ENCODE measurements around the gene GALNS. TPM values are rescaled to one million over a fixed set of nuclear protein-coding genes. Genes with fewer than 3 reads are reported as not detected.

Gene GALNS
- total RNA-seq, 1 donor from 2014 or later, result 15.8 TPM

- ATAC-seq (no peak), DNase-seq (ENCODE audit: missing footprints) (no peak)
- intact Hi-C loops (cut with DNase I), result no loop called here
Observed at GRCh38 chr16:88864521-88864920, 7.8 kb upstream of the GALNS start.

DNA sequence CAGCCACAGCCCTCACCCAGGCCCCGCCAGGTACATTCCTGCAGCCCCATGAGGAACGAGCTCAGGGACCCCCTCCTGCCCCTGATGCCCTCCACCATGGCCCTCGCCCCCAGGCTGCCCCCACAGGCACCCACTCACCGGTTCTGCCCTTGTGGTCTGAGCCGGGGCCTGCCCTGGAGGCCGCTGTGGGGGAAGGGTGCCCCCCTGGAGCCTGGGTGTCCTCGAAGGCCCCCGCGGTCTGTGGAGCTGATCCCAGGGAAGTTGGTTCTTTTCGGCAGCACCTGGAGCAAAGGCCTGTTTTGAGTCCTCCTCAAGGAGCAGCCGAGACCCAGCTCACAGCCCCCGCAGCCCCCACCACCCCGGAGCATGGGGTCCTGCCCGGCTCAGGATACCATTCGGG, 7.4 kb upstream of the GALNS start:
- DNase-seq (ENCODE audit: missing footprints) (no peak), ATAC-seq (no peak)
- intact Hi-C loops (cut with DNase I), result no loop called here

DNA sequence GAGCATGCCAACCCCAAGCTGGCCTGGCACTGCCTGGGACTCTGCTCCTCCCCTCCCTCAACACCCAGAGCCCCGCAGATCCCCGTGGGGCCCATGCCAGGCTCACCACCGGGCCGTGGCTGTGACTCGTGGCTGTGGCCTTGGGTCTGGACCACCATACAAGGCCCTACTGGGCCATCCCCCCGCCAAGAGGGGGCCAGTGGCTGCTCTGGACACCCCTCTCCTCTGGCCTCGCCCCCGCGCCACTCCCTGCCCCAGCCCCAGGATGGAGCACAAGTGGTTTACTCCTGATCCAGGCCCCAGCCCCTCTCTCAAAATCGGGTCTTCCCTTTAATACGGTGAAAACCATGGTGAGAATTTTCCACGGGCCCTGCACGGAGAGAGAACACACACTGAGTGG, 6.7 kb upstream of the GALNS start:
- no peak for DNase-seq (ENCODE audit: missing footprints)
- intact Hi-C loops (cut with DNase I), result no loop called here
- ATAC-seq, result no peak

- DNase-seq (ENCODE audit: missing footprints), result no peak
- intact Hi-C loops (cut with DNase I), result no loop called here
- no peak for ATAC-seq
Observed at GRCh38 chr16:88862968-88863367, 6.2 kb upstream of the GALNS start.

GRCh38 chr16:88861359-88861758, 4.6 kb upstream of the GALNS start:
- intact Hi-C loops (cut with DNase I), result no loop called here
- DNase-seq (ENCODE audit: missing footprints), result no peak
- no peak for ATAC-seq

DNA sequence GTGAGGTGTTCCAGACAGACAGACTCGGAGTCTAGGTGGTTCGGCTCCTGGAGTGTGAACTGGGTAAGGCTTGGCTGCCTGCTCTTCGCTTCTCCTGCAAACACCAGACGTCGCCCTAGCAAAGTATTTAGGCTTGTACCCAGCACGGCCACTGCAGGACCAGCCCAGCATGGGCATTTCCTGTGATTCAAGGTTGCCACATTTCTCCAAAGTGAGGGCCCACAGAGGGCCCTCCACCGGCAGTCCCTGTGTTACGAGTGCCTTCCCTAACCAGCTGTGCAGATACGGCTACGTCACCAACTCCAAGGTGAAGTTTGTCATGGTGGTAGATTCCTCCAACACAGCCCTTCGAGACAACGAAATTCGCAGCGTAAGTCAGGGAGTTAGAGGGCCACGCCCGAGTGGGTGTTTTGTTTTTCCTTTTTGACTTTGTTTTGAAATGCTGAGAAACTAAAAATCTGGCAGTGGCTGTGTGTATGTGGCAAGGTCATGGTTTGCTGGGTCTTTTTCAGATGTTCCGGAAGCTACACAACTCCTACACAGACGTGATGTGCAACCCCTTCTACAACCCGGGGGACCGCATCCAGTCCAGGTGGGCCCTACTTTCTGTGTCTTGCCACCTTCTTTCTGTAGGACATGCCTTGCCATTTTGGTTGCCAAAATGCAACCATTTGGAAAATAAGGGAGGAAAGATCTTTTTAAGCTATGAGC, 2.8 kb upstream of the GALNS start:
- intact Hi-C loops (cut with DNase I), result loop anchor here (5.0 kb wide), 2 partner anchors 122 to 358 kb away; partner anchors contain the start of gene ZNF778
- ATAC-seq (no peak), DNase-seq (ENCODE audit: missing footprints) (no peak)

DNA sequence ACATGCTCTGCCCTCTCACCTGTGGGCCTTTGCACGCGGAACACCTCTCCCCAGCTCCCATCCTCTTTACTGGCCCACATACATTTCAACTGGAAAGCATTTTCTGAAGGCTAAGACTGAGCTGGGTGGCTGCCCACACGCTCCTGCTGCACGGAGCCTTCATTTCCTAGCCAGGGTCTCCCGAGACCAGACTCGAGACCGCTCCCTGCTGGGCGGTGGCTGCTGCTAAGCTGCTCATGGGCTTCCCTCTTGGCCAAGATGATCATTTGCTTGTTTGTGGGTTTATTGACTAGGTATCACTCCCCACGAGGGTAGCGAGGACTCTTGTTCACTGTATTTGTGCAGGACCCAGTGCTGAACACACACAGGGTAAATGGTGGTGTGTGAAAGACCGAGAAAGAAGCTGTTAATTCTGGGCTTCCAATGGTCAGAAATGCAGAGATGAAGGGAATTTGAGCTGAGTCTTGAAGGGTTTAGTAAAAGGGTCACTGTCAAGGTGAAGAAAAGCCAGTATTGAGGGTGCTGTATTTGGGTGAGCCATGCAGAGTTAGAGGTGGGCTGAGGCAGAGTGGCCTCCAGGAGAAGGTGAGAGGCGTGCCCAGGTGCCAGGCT, 1.1 kb upstream of the GALNS start:
- intact Hi-C loops (cut with DNase I), result loop anchor here (1.0 to 5.0 kb wide), 3 partner anchors 46 to 359 kb away; partner anchors contain the start of gene ZNF778
- peak; percentile 87 for DNase-seq (ENCODE audit: missing footprints)
- peak; percentile 71 for ATAC-seq

GRCh38 chr16:88856122-88856827, 472 bp downstream of the GALNS start:
- DNase-seq (ENCODE audit: missing footprints) (no peak), ATAC-seq (peak; percentile 51)
- intact Hi-C loops (cut with DNase I), result loop anchor here (5.0 kb wide), 2 partner anchors 119 to 361 kb away; partner anchors contain the start of gene ZNF778

DNA sequence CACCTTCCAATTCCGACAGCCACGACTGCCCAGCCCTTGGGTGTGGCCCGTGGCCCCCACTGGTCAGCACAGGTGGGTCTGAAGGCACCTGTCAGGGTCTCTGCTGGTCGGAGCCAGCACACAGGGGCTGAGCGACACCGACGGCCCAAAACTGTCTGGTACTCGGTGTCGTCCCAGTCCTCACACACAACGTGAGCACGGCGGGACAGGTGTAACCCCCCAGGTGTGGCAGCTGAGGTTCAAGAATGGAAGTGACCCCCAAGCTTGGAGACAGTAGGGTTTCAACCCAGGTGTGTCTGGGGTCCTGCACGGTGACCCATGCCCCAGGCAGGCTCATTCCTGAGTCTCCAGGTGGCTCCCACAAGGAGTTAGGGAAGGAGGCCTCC, 1.0 kb downstream of the GALNS start:
- ATAC-seq, result no peak
- no peak for DNase-seq (ENCODE audit: missing footprints)
- intact Hi-C loops (cut with DNase I), result loop anchor here (5.0 kb wide), 2 partner anchors 118 to 362 kb away; partner anchors contain the start of gene ZNF778

GRCh38 chr16:88855176-88855575, 1.6 kb downstream of the GALNS start:
- DNase-seq (ENCODE audit: missing footprints) (no peak), ATAC-seq (no peak)
- intact Hi-C loops (cut with DNase I), result loop anchor here (5.0 kb wide), 2 partner anchors 118 to 362 kb away; partner anchors contain the start of gene ZNF778

DNA sequence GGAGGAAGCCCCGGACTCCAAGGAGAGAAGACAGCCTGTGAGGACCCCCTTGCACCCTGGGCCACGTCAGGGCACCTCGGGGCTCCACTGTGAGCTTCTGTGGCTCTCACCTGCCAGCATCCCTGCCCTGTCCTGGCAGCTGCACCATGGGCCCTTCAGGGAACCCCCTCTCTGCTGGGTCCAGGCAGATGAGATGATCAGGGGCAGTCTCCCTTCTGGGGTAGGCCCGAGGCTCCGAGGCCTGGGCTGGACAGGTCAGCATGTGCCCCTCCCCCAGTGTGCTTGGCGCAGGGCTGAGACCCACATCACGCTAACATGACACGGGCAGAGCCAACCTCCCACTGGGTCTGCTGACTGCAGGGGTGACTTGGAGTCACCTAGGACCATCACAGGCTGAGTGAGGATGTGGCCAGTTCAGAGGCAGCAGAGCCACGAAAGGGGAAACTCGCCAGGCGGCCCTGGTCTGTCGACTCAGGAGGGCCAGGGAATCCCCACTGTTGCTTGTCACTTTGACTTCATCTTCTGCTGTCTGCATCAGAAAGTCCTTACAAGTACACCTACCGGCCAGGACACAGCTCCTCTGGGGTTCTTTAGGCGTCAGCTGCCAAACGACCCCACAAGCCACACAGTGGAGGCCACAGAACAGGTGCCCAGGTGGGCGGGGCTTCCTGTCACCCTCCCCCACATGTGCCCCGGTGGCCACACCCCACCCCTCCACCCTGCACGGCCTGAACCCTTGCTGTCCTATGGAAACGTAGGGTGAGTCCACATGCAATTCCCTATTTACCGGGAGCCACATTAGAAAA, 2.2 kb downstream of the GALNS start:
- intact Hi-C loops (cut with DNase I), result loop anchor here (5.0 kb wide), 2 partner anchors 117 to 363 kb away; partner anchors contain the start of gene ZNF778
- DNase-seq (ENCODE audit: missing footprints) (no peak), ATAC-seq (no peak)

DNA sequence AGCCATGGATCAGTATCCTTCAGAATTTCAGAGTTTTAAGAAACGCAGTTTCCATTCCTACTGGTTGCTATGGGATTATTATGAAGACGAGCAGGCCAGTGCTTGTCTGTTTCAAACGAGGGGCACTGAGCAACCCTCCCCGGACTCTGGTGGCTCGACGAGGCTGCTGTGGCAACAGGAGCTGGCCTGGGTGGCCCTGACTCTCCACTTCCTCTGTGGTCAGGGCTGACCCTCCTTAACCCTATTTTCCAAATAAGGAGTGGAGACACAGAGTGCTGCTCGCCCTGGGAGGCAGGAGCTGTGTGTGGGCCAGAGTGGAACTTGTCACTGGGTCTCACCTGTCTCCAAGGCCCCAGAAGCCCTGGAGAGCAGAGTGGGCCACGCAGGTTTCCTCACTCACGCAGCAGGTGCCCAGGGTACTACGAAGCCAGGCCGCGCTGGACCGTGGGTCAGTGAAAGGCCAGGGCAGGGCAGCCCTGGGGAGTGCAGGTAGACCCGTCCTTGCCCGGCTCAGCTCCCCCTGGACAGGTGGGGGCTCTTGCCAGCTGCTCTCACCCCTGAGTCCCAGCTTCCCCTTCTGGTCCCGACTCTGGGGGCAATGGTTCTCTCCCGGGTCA, 3.3 kb downstream of the GALNS start:
- intact Hi-C loops (cut with DNase I), result no loop called here
- ATAC-seq (no peak), DNase-seq (ENCODE audit: missing footprints) (no peak)

DNA sequence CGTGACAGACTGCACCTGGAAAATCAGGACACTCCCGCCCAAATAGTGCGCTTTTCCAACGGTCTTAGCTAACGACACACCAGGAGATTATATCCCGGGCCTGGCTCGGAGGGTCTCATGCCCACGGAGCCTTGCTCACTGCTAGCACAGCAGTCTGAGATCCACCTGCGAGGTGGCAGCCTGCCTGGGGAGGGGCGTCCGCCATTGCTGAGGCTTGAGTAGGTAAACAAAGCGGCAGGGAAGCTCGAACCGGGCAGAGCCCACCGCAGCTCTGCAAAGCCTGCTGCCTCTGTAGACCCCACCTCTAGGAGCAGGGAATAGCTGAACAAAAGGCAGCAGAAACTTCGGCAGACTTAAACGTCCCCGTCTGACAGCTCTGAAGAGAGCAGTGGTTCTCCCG, 5.1 kb downstream of the GALNS start:
- no peak for ATAC-seq
- DNase-seq (ENCODE audit: missing footprints), result no peak
- intact Hi-C loops (cut with DNase I), result no loop called here

DNA sequence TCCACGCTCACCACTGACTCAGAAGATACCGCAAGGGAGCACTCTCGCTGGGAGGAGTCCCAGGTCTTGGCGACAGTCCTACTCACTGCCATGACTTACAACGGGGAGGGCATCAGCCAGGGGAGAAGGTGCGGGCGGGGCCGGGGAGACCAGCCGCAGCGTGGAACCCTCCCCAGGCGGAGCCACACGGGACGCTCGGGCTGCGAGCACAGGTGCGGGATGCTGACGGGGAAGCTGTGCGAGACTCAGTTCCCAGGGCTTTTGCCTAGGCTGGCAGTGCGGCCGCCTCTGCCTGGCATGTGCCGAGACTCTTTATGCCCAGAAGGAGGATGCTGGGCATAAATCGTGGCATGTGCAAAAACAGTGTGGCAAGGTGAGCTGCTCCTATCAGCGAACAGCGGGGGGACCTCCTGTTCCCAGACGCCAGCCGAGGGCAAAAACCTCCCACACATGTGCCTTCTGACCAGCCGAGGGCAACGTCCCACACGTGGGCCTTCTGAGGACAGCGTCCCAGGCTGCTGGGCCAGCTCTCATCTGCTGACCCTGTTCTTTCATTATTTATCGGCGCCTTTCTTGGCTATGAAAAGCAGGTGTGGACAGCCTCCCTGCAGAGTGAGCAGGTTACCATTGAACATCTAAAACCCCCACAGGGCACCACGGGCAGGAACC, 6.1 kb downstream of the GALNS start:
- DNase-seq (ENCODE audit: missing footprints) (no peak), ATAC-seq (no peak)
- intact Hi-C loops (cut with DNase I), result no loop called here

DNA sequence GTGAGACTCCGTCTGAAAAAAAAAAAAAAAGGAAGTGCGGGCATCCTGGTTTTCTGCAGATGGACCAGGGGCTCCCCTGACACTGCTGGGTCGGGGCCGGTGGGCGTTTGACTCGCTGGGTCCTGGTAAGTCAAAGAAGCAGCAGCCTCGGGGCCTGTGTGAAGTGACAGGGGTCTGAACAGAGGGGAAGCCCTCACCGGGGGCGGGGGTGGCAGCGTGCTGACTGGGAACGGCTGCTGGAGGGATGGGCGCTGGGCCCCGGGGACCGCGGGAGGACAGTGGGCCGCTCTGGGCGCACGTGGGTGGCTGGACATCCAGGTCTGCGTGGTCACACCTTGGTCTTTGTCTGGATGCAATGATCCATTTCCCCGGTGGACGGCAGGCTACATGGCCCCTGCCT, 8.2 kb downstream of the GALNS start:
- DNase-seq (ENCODE audit: missing footprints) (no peak), ATAC-seq (no peak)
- intact Hi-C loops (cut with DNase I), result no loop called here

DNA sequence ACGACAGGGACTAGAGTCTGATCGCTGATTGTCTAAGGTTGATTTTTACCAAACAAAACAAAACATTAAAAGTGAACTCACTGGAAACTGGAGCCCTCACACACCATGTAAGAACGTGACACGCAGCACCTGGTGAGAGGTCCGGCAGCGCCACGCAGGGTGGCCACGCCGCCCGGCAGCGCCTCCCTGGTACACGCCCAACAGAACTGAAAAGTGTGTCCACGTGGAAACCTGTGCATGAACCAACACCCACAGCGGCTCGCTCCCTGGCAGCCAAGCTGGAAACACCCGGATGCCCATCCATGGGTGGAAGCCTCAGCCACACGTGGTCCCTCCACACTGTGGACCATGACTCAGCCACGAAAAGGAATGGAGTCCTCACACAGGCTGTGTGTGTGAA, 9.1 kb downstream of the GALNS start:
- no peak for ATAC-seq
- intact Hi-C loops (cut with DNase I), result no loop called here
- no peak for DNase-seq (ENCODE audit: missing footprints)

DNA sequence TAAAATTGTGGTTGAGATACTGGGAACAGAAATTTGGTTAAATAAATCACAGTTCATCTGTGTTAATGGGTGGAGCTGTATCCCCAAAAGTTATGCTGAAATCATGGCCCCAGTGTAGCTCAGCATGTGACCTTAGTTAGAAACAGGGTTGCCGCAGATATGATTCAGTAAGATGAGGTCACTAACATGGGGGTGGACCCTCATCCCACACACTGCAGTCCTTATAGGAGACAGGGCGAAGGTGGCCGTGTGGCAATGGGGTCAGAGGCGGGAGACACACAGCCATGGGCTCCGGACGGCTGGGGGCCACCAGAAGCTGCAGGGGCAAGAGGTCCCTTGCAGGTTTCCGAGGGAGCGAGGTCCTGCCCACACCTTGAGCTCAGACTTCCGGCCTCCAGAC, 10.7 kb downstream of the GALNS start:
- ATAC-seq, result no peak
- intact Hi-C loops (cut with DNase I), result no loop called here
- no peak for DNase-seq (ENCODE audit: missing footprints)

DNA sequence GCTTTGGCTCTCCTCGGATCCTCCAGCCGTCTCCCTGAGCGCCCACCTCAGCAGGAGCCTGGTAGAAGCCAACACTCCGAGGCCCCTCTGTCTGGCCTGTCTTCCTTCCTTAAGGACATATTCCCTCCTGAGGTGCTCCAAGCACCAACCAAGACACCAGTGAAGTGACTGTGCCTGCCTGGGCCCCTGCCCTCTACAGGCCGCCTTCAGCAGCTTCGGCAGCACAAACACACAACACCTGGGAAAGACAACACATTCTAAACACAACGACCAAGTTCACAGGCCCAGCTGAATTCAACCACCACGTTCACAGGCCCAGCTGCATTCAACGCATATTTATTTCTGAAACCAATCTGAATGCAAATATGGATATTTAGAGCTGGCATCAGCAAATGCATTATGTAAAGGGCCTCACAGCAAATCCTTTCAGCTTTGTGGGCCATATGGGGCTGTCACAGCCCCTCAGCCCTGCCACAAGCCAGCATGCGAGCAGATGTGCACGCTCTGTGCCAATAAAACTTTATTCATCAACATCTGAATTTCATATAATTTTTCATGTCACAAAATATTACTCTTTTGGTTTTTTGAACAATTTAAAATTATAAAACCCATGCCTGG, 12.2 kb downstream of the GALNS start:
- DNase-seq (ENCODE audit: missing footprints) (no peak), ATAC-seq (no peak)
- intact Hi-C loops (cut with DNase I), result no loop called here
